Activated CD4-positive, alpha-beta memory T cell treated with anti-CD3 and anti-CD28 coated beads for 36 hours (primary cell): Measurements from ENCODE around the gene TEKT5. TPM values are rescaled to one million over a fixed set of nuclear protein-coding genes. Genes with fewer than 3 reads are reported as not detected.

Experiments
- CTCF ChIA-PET: fragments of 350-600 bp; sonication (Branson Sonifier 250); formaldehyde crosslinking; loops from one replicate; lab custom pipeline; 2021; ENCODE audit warnings: antibody characterized with exemption, inconsistent platforms; lab: Charles Lee
- POLR2A ChIA-PET: fragments of 350-600 bp; sonication (Branson Sonifier 250); formaldehyde crosslinking; loops from one replicate; lab custom pipeline; 2021; ENCODE audit warnings: antibody characterized with exemption; lab: Charles Lee
- DNase-seq: peaks from one replicate; pipeline ENCODE4 v3.0.0-alpha.2; 2020
- H3K27ac Mint-ChIP-seq: one replicate; pipeline ENCODE4 v1.8.0; 2021; ENCODE audit warnings: mixed read lengths
- H3K27me3 Mint-ChIP-seq: one replicate; pipeline ENCODE4 v1.8.0; 2021; ENCODE audit warnings: mixed read lengths
- H3K36me3 Mint-ChIP-seq: one replicate; pipeline ENCODE4 v1.8.0; 2021; ENCODE audit warnings: mixed read lengths
- H3K4me1 Mint-ChIP-seq: one replicate; pipeline ENCODE4 v1.8.0; 2021; ENCODE audit warnings: low read depth, mixed read lengths
- H3K4me3 Mint-ChIP-seq: one replicate; pipeline ENCODE4 v1.8.0; 2021; ENCODE audit warnings: mild to moderate bottlenecking, mixed read lengths
- H3K9me3 Mint-ChIP-seq: one replicate; pipeline ENCODE4 v1.8.0; 2021; ENCODE audit warnings: mixed read lengths
- intact Hi-C: fragments of 100-400 bp; cut with micrococcal nuclease; formaldehyde crosslinking; loops from one replicate; pipeline ENCODE4 v1.15.1; 2023
- total RNA-seq, 2 experiments: library from RNA; stranded (reverse); gene quantifications; one replicate each; pipeline ENCODE4 v1.2.3, GENCODE V29; 2021

Gene TEKT5
- total RNA-seq, 2 experiments from 2014 or later: 0.15 TPM; not detected in 1

GRCh38 chr16:10610499-10611184 is 84.1 kb downstream of the TEKT5 start:
- H3K36me3 Mint-ChIP-seq: no peaks in the 10 kb centered on the region
- intact Hi-C loops: no loop called here
- ChIA-PET POLR2A (no interaction called here), CTCF (no interaction called here)
- no peak overlapping the region for H3K4me3 Mint-ChIP-seq
- H3K27me3 Mint-ChIP-seq: no peaks in the 10 kb centered on the region
- H3K4me1 Mint-ChIP-seq: no peaks in the 10 kb centered on the region
- H3K27ac Mint-ChIP-seq: no peak overlapping the region
- no peaks in the 10 kb centered on the region for H3K9me3 Mint-ChIP-seq
- DNase-seq: no peak

GRCh38 chr16:10609402-10609774 is 85.3 kb downstream of the TEKT5 start:
- DNase-seq: no peak
- CTCF ChIA-PET: no interaction called here
- Mint-ChIP-seq H3K27me3 (no peaks in the 10 kb centered on the region), H3K27ac (no peak overlapping the region), H3K4me1 (no peaks in the 10 kb centered on the region), H3K9me3 (no peaks in the 10 kb centered on the region), H3K36me3 (no peaks in the 10 kb centered on the region), H3K4me3 (no peak overlapping the region)
- intact Hi-C loops: no loop called here
- POLR2A ChIA-PET: no interaction called here

GRCh38 chr16:10608687-10609401 is 85.9 kb downstream of the TEKT5 start:
- DNase-seq: no peak
- no peaks in the 10 kb centered on the region for H3K4me1 Mint-ChIP-seq
- no peaks in the 10 kb centered on the region for H3K9me3 Mint-ChIP-seq
- H3K36me3 Mint-ChIP-seq: no peaks in the 10 kb centered on the region
- H3K27ac Mint-ChIP-seq: no peak overlapping the region
- intact Hi-C loops: no loop called here
- ChIA-PET CTCF (interaction anchor here (0.9 kb wide), 1 partner anchor 94 kb away, joined by 3 read pairs; no protein-coding TSS in a partner anchor), POLR2A (no interaction called here)
- no peak overlapping the region for H3K4me3 Mint-ChIP-seq
- no peaks in the 10 kb centered on the region for H3K27me3 Mint-ChIP-seq

- H3K36me3 Mint-ChIP-seq: no peaks in the 10 kb centered on the region
- H3K27me3 Mint-ChIP-seq: peaks cover 4% of the 10 kb centered on the region
- intact Hi-C loops: no loop called here
- ChIA-PET POLR2A (no interaction called here), CTCF (no interaction called here)
- H3K4me1 Mint-ChIP-seq: no peaks in the 10 kb centered on the region
- DNase-seq: no peak
- H3K27ac Mint-ChIP-seq: no peak overlapping the region
- no peaks in the 10 kb centered on the region for H3K9me3 Mint-ChIP-seq
- H3K4me3 Mint-ChIP-seq: no peak overlapping the region
These were observed 87.6 kb downstream of the TEKT5 start for GRCh38 chr16:10607157-10607556.

- H3K4me1 Mint-ChIP-seq: no peaks in the 10 kb centered on the region
- ChIA-PET CTCF (interaction anchor here (1.0 kb wide), 1 partner anchor 10 kb away, joined by 3 read pairs; no protein-coding TSS in a partner anchor), POLR2A (no interaction called here)
- H3K27me3 Mint-ChIP-seq: peaks cover 4% of the 10 kb centered on the region
- H3K36me3 Mint-ChIP-seq: no peaks in the 10 kb centered on the region
- H3K9me3 Mint-ChIP-seq: no peaks in the 10 kb centered on the region
- no peak overlapping the region for H3K27ac Mint-ChIP-seq
- intact Hi-C loops: no loop called here
- no peak for DNase-seq
- H3K4me3 Mint-ChIP-seq: no peak overlapping the region
These were observed 88.1 kb downstream of the TEKT5 start for GRCh38 chr16:10606607-10607006.

- no peak for DNase-seq
- H3K36me3 Mint-ChIP-seq: no peaks in the 10 kb centered on the region
- no peak overlapping the region for H3K27ac Mint-ChIP-seq
- no peaks in the 10 kb centered on the region for H3K9me3 Mint-ChIP-seq
- peaks cover 4% of the 10 kb centered on the region for H3K27me3 Mint-ChIP-seq
- no peaks in the 10 kb centered on the region for H3K4me1 Mint-ChIP-seq
- no peak overlapping the region for H3K4me3 Mint-ChIP-seq
- ChIA-PET CTCF (interaction anchor here (1.0 kb wide), 1 partner anchor 9 kb away, joined by 3 read pairs; no protein-coding TSS in a partner anchor), POLR2A (no interaction called here)
- intact Hi-C loops: no loop called here
These were observed 89.1 kb downstream of the TEKT5 start for GRCh38 chr16:10605636-10606035.

GRCh38 chr16:10601444-10602408 is 93.0 kb downstream of the TEKT5 start:
- POLR2A ChIA-PET: no interaction called here
- no peak overlapping the region for H3K27ac Mint-ChIP-seq
- peaks cover 11% of the 10 kb centered on the region for H3K27me3 Mint-ChIP-seq
- CTCF ChIA-PET: interaction anchor here (0.6 to 1.0 kb wide), 2 partner anchors 17 to 67 kb away, joined by 3 to 4 read pairs; no protein-coding TSS in a partner anchor
- H3K4me1 Mint-ChIP-seq: no peaks in the 10 kb centered on the region
- H3K4me3 Mint-ChIP-seq: no peak overlapping the region
- no peak for DNase-seq
- no peaks in the 10 kb centered on the region for H3K9me3 Mint-ChIP-seq
- intact Hi-C loops: no loop called here
- H3K36me3 Mint-ChIP-seq: no peaks in the 10 kb centered on the region

- Mint-ChIP-seq H3K36me3 (no peaks in the 10 kb centered on the region), H3K27me3 (peaks cover 11% of the 10 kb centered on the region), H3K4me3 (no peak overlapping the region), H3K27ac (no peak overlapping the region), H3K9me3 (no peaks in the 10 kb centered on the region), H3K4me1 (no peaks in the 10 kb centered on the region)
- no peak for DNase-seq
- CTCF ChIA-PET: no interaction called here
- intact Hi-C loops: no loop called here
- POLR2A ChIA-PET: no interaction called here
These were observed 93.8 kb downstream of the TEKT5 start for GRCh38 chr16:10600782-10601443.

GRCh38 chr16:10599626-10600025 is 95.1 kb downstream of the TEKT5 start:
- ChIA-PET CTCF (no interaction called here), POLR2A (no interaction called here)
- no peak overlapping the region for H3K27ac Mint-ChIP-seq
- no peak for DNase-seq
- no peaks in the 10 kb centered on the region for H3K9me3 Mint-ChIP-seq
- peaks cover 11% of the 10 kb centered on the region for H3K27me3 Mint-ChIP-seq
- no peaks in the 10 kb centered on the region for H3K36me3 Mint-ChIP-seq
- H3K4me3 Mint-ChIP-seq: no peak overlapping the region
- intact Hi-C loops: no loop called here
- no peaks in the 10 kb centered on the region for H3K4me1 Mint-ChIP-seq

GRCh38 chr16:10598157-10598556 is 96.6 kb downstream of the TEKT5 start:
- Mint-ChIP-seq H3K9me3 (no peaks in the 10 kb centered on the region), H3K27ac (no peak overlapping the region), H3K4me1 (no peaks in the 10 kb centered on the region), H3K36me3 (no peaks in the 10 kb centered on the region), H3K4me3 (no peak overlapping the region), H3K27me3 (peaks cover 11% of the 10 kb centered on the region)
- intact Hi-C loops: no loop called here
- DNase-seq: no peak
- ChIA-PET CTCF (no interaction called here), POLR2A (no interaction called here)

GRCh38 chr16:10597187-10597601 is 97.5 kb downstream of the TEKT5 start:
- H3K27ac Mint-ChIP-seq: no peak overlapping the region
- ChIA-PET POLR2A (no interaction called here), CTCF (no interaction called here)
- H3K4me3 Mint-ChIP-seq: no peak overlapping the region
- no peaks in the 10 kb centered on the region for H3K4me1 Mint-ChIP-seq
- intact Hi-C loops: no loop called here
- H3K27me3 Mint-ChIP-seq: peaks cover 8% of the 10 kb centered on the region
- no peaks in the 10 kb centered on the region for H3K36me3 Mint-ChIP-seq
- H3K9me3 Mint-ChIP-seq: no peaks in the 10 kb centered on the region
- DNase-seq: peak; percentile 12
